ENCODE measurements around the gene CIP2A.

The CIP2A gene

DNA sequence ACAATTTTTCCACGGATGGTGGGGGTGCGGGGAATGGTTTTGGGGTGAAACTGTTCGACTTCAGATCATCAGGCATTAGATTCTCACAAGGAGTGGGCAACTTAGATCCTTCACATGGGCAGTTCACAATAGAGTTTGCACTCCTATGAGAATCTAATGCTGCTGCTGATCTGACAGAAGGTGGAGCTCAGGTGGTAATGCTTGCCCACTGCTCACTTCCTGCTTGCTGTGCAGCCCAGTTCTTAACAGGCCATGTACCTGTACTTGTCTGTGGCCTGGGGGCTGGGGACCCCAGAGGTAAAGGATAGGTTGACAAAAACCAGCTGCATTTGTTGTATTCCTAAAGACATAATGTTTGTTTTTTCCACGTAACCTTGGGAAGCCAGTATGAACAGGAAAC is 16.3 kb upstream of the CIP2A start:
- no peak overlapping the region for H3K4me3 ChIP-seq (replicated peaks; ENCODE audit: low read depth, low read length)
- TF ChIP-seq, protein P1, sequence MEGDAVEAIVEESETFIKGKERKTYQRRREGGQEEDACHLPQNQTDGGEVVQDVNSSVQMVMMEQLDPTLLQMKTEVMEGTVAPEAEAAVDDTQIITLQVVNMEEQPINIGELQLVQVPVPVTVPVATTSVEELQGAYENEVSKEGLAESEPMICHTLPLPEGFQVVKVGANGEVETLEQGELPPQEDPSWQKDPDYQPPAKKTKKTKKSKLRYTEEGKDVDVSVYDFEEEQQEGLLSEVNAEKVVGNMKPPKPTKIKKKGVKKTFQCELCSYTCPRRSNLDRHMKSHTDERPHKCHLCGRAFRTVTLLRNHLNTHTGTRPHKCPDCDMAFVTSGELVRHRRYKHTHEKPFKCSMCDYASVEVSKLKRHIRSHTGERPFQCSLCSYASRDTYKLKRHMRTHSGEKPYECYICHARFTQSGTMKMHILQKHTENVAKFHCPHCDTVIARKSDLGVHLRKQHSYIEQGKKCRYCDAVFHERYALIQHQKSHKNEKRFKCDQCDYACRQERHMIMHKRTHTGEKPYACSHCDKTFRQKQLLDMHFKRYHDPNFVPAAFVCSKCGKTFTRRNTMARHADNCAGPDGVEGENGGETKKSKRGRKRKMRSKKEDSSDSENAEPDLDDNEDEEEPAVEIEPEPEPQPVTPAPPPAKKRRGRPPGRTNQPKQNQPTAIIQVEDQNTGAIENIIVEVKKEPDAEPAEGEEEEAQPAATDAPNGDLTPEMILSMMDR (IDR thresholded peaks at IDR 0.05; ENCODE audit: low read length, missing control alignments), result no peak
- no peak for DNase-seq (ENCODE audit: low read depth)

DNA sequence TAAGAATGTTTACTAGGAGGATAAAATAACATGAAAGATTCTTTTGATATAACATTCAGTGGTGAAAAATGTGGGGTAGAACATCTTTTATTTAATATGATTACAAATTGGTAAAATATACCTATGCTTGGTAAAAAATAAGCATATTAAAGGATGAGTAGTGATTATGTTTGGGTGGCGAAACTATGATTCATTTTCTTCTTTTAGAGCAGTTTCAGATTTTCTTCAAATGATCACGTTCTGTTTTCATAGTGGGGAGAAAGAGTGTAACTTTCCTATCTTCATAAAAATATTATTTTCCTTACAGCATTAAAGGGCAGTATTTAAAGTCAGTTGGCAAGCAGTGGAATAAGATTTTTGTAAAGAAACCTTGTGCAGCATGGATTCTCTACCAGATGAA is 15.8 kb upstream of the CIP2A start:
- DNase-seq (ENCODE audit: low read depth), result no peak
- TF ChIP-seq, protein P1 (IDR thresholded peaks at IDR 0.05; ENCODE audit: low read length, missing control alignments), result no peak
- H3K4me3 ChIP-seq (replicated peaks; ENCODE audit: low read depth, low read length), result no peak overlapping the region

DNA sequence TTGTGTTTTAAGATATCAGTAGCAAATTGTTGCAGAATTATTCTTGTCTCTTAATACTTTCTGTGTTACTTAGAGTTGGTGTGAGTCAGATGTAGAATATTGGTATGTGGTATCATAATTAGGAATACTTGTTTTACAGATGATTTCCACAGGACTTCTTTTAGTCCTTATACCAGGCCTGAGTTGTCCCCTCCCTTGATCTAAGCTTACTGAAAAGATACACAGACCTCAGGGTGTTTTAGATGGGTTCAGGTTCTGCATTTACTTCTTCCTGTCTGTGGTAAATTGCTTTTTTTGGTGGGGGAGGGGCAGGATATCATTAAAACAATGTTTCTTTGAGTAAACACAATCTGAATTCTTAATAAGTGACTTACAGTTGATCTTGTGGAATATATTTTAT is 14.5 kb upstream of the CIP2A start:
- TF ChIP-seq, protein P1 (IDR thresholded peaks at IDR 0.05; ENCODE audit: low read length, missing control alignments), result no peak
- no peak for DNase-seq (ENCODE audit: low read depth)
- H3K4me3 ChIP-seq (replicated peaks; ENCODE audit: low read depth, low read length), result no peak overlapping the region

DNA sequence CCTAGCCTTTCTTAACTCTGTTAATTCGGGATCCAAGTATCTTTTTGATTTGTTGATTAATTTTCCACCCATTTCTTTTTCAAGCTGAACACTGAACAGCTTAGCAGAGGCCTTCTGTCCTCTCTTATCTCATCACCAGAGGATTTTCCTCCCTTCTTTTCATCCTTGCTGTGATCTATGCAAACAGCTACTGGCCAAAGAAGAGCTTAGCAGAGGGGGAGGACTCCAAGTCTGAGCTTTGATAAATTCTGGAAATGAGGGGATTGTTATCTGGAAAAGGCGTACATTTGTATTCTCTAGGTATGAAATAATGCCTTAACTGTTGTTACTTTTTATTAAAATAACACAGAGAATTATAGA is 13.7 kb upstream of the CIP2A start:
- H3K4me3 ChIP-seq (replicated peaks; ENCODE audit: low read depth, low read length), result no peak overlapping the region
- no peak for DNase-seq (ENCODE audit: low read depth)
- TF ChIP-seq, protein P1 (IDR thresholded peaks at IDR 0.05; ENCODE audit: low read length, missing control alignments), result no peak

DNA sequence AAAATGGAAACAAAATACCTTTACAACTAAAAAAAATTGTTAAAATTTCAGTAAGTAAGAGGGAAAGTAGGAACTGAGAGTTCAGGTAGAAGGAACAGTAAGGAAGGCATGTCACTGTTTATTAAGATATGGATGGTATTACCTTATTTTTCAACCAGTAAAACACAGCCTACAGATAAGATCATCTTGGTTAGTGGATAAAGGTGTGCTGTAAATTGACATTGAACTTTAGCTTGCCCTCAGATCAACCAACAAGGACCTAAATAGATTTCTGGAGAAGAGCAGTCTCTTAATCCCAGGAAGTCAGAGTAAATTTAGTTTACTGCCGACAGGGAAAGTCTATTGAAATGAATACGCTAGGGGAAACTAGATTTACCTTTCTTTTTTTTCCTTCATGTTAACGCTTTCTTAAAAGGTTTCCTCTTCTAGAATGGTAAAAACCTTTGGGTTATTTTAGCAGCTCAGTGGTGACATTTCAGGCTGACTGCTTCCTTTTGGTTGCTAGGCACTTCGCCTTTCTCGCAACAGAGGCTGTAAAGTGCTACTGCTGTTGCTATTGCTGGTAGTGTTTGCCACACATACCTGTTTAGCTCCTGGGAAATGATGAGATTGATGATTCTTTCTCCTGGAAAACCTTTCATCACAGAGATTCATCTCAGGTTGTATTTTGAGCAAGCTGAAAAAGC is 13.2 kb upstream of the CIP2A start:
- DNase-seq (ENCODE audit: low read depth), result no peak
- H3K4me3 ChIP-seq (replicated peaks; ENCODE audit: low read depth, low read length), result no peak overlapping the region
- TF ChIP-seq, protein P1 (IDR thresholded peaks at IDR 0.05; ENCODE audit: low read length, missing control alignments), result no peak

DNA sequence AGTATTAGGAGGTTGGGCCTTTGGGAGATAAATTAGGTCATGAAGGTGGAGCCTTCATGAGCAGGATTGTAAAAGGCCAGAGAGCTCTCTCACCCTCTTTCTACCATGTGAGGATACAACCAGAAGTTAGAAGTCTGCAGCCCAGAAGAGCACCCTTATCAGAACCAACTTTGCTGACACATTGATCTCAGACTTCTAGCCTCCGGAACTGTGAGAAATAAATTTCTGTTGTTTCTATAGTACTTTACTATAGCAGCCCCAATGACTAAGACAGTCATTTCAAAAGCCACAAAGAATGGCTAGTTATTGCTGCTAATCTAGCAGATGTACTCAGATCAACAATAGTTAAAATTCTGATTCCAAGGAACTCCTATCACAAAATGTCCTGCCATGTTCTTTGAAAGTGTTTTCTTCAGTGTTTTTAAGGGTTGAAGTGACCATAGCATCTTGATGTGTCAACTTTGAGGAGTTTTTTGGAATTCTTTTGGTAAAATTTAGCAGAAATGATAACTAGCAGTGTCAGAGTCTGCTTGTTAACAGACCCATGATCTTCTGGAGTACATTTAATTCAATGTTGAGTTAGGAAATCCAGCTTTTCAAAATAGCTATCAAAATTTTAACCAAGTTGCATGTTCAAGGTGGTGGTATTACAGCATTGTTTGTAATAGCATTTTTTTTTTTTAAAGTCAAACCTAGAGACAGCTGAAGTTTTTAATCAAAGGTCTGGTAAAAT is 10.6 kb upstream of the CIP2A start:
- TF ChIP-seq, protein P1 (IDR thresholded peaks at IDR 0.05; ENCODE audit: low read length, missing control alignments), result no peak
- no peak for DNase-seq (ENCODE audit: low read depth)
- no peak overlapping the region for H3K4me3 ChIP-seq (replicated peaks; ENCODE audit: low read depth, low read length)

DNA sequence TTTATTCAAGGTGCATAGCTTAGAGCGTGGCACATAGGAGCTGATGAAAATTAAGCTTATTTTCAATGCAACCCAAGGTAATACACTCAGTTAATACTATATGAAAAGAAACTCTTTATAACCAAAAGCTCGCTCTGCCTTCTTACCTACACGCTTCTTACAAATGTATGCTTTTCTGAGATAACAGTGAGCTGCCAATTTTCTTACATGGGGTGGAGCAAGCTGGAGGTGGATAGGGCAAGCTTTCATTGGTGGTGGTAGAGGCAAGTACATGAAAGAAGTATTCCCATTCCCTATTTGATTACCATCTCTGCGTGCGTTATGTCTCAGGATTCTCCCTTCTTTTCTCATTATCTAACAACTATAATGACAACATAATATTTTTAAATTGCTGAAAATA is 9.1 kb upstream of the CIP2A start:
- DNase-seq (ENCODE audit: low read depth), result no peak
- TF ChIP-seq, protein P1 (IDR thresholded peaks at IDR 0.05; ENCODE audit: low read length, missing control alignments), result no peak
- H3K4me3 ChIP-seq (replicated peaks; ENCODE audit: low read depth, low read length), result no peak overlapping the region
